RPMI7951 (cell line): ENCODE results near the gene WDR7. TPM values are rescaled to one million over a fixed set of nuclear protein-coding genes. Genes with fewer than 3 reads are reported as not detected.

Experiments
- DNase-seq: peaks from one replicate; pipeline ENCODE4 v3.0.0-alpha.2; 2012; ENCODE audit warnings: low read depth
- total RNA-seq: library from RNA; depleted of rRNA; stranded (reverse); fragments of >200 nt; shearing (Covaris generic); gene quantifications from 2 replicates; pipeline ENCODE4 v1.2.3, GENCODE V29; 2014

The WDR7 gene
- total RNA-seq, 1 experiment from 2014 or later, result 7.0 TPM

GRCh38 chr18:56935434-56936040, 284.4 kb downstream of the WDR7 start:
- no peak for DNase-seq

DNA sequence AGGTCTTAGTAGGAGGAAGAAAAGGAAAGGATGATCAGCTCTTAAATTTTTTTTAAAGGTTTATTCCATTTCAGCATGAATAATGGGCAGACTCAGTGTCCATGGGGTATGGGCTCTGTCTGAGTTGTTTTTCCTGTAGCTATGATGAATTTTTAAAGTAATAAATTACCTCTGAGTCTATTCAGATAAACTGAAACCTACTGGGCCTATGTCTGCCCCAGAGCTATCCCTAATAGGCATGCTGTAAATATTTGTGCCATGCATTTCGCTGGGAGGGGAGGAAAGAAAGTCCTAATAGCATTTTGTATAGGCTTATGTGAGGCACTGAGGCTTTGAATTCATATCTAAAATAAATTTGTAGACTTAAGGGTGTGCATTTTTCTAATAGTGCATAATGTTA, 285.3 kb downstream of the WDR7 start:
- DNase-seq, result no peak

- DNase-seq, result no peak
Measured at GRCh38 chr18:56937874-56938430, 286.8 kb downstream of the WDR7 start.

DNA sequence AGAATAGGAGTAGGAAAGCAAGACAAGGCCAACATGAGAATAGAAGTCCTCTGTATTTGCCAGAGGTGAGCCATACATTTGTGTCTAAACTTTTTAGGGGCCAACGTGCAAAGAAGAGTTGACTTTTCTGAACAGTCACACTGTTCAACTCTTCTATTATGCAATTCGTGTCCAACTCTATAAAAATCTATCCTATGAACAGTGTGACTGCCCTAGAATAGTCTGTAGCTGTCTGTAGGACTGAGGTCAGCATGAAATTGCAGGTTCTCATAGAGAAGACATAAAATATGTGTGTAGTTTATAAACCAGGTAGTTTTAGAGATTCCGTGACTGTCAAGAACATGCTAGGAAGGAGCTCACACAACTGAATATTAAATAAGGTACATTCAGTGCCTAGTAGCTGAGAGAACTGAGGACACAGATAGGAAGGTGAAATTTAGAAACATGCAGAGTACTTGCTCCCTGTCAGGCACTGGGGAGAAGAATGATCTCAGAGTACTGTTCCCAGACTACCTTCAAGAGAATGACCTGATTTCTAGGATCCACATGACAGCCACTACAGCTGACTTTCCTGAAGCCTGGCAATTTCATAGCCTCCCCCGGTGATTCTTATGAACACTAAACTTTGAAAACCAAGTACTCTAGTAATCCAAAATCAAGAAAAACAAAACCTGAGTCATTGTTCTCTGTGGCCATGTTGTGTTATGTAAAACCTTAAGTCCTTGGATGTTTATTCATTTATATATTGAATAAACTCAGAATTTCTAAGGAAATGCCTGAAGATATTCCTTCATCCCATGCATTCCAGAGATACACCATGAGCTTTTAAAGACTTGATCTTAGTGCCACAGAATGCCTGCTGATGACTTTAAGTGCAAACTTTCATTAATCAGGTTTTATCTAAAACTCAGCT, 294.3 kb downstream of the WDR7 start:
- DNase-seq, result no peak

DNA sequence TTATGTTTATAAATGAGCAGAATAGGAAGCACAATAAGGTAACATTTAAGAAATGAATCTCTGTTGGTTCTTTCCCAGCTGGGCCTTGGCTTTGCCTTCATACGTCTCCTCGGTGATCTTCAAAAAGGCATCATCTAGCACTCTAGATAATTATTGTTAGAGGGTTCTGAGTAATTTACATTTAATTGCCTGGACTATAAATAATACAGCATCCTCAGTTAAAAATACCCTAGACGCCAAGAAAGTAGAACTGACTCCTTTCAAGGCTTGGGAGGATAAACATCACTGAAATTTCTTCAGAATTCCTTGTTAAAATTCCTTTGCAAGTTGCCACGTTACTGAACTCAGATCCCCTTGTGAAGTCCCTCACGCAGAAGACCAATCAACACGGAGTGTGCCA, 296.1 kb downstream of the WDR7 start:
- DNase-seq, result no peak

- no peak for DNase-seq
Measured at GRCh38 chr18:56952026-56952425, 300.9 kb downstream of the WDR7 start.

GRCh38 chr18:56953428-56954198, 302.5 kb downstream of the WDR7 start:
- DNase-seq, result no peak

DNA sequence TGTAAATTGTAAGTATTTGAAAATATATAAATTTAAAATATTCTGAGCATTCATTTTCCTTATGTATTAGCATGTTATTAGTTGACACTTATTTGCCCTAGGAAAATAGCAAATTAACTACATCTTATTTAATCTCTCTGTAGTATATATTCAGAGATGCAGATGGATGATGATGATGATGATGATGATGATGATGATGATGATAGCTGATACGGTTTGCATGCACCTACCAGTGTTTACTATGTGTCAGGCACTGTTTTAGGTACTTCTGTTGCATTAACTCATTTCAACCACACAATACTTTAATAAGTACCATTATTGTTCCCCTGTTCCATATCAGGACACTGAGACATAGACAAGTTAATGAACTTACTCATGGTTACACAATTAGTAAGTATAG, 304.3 kb downstream of the WDR7 start:
- DNase-seq, result no peak

- DNase-seq, result no peak
Measured at GRCh38 chr18:56959120-56959519, 308.0 kb downstream of the WDR7 start.

DNA sequence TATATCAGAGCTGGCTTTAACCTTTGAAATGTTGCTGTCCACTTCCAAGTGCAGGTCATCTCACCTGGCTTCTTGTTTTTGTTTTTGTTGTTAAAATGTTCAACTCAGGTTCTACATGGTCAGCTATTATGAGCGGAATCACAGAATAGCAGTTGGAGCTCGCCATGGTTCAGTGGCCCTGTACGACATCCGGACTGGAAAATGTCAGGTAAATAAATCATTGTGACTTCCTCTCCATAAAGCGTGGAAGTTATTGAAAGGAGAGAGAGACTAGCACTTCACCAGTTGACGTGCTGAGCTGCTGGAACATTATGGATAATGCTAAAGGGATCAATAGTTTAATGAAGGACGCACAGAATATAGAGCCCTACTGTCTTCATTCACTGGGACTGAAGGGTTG, 311.2 kb downstream of the WDR7 start:
- no peak for DNase-seq

DNA sequence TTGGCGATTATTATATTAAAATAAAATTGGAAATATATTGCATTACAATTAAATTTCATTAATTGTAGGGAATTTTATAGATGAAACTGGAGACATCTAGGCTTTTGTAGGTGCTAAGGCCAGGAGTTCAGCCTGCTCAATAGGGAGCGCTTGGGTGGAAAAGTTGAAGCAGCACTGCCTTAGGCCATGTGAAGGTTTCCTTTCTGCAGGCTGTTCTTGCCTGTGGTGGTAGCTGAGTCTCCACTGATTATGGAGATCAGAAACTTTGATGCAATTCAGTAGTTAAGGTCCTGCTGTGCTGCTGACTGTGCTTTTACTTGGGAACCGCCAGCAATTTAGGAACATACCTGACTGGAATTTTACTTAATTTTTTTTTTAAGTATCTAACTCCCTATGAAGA, 315.9 kb downstream of the WDR7 start:
- no peak for DNase-seq

DNA sequence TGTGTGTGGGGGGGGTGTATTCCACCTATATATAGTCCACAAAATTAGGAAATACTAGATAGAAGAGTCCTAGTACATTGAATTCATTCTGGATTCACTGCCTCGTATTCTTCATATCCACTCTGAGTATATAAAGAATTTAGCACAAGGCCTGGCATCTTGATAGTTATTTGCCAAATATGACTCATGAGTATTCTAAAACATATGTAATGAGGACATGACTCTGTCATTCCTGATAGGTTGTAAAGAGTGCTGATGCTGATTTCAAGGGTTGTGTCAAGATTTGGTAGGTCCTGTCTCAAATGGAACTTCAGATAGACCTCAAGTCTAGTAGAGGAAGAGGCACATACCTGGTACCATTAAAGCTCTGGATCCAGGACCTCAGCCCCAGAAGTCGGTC, 322.3 kb downstream of the WDR7 start:
- DNase-seq, result no peak

GRCh38 chr18:56974141-56974540, 323.0 kb downstream of the WDR7 start:
- DNase-seq, result no peak

DNA sequence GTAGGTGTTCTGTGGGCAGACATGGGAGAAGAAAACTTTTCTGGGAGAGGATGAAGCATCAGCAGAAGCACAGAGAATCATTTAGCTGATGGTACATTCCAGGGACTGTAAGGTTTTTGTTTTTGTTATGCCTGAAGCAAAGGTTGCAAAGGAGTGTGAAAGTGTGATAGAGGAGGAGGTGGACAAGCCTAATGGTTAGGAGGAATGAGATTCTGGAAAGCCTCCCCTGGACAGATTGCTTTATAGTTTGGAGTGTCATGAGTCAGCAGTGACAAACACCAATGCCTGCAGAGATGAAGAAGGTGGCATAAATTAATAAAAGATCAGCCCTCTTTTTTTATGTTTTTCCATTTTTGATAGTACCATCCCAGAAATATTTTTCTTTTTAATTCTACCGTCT, 324.1 kb downstream of the WDR7 start:
- no peak for DNase-seq

- DNase-seq, result no peak
Measured at GRCh38 chr18:56977309-56977708, 326.1 kb downstream of the WDR7 start.

DNA sequence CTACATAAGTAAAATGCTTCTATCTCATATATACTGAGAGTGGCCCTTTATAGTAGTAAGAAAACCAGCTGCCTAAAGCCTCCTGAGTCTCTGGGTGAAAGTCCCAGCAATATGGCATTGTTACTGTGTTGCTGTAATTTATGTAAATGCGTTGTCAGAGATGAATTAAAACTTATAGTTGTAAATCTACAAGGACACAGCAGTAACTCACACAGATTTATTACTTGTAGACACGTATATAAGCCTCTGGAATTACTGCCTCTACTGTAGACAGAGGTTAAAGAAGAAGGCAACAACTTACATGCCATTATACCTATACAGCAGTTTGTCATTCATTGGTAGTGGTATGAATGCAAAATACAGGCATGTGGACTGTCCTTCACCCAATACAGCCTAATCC, 326.6 kb downstream of the WDR7 start:
- no peak for DNase-seq

- no peak for DNase-seq
Measured at GRCh38 chr18:56980151-56980550, 329.0 kb downstream of the WDR7 start.

GRCh38 chr18:56982766-56983165, 331.6 kb downstream of the WDR7 start:
- peak; percentile 23 for DNase-seq

- no peak for DNase-seq
Measured at GRCh38 chr18:56983275-56983992, 332.3 kb downstream of the WDR7 start.

- DNase-seq, result no peak
Measured at GRCh38 chr18:56984731-56985130, 333.6 kb downstream of the WDR7 start.

GRCh38 chr18:56986829-56987228, 335.7 kb downstream of the WDR7 start:
- DNase-seq, result no peak

DNA sequence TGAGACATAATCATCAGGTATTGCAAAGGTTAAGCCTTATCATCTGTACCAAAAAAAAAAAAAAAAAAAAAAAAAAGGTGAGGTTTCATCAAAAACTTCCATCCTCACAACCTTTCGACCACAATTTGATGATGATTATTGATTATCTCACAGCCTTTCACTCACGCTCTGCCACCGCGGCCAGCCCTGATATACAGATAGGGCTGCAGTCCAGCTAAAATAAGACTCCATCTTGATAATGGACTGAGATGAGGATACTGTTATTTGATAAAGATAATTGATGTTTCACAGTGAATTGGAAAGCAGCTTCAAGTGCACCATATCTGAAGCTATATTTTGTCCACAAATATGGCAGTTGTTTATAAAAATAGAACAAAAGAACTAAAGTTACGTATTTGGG, 336.1 kb downstream of the WDR7 start:
- no peak for DNase-seq
